ENCODE data around the gene C6orf120. TPM values are rescaled to one million over a fixed set of nuclear protein-coding genes. Genes with fewer than 3 reads are reported as not detected.

C6orf120 gene
- total RNA-seq, 1 experiment from 2014 or later, result 31.5 TPM

DNA sequence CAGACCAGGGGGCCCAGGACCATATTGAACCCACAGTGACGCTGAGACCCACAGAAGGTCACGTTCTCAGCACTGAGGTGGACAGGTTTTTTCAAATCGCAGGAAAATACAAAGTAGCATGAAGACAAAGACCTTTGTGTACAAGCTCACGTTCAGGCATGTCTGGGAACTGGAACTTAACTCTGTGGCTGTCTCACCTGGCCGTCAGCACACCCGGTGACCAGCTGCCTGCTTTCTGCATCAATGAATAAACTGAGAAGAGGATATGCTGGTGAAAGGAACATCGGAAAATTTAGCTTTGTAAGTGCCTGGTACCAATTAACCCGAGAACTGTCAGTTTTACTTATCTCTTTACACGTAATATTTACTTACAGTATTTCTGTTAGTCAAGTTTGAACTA is 36.6 kb upstream of the C6orf120 start:
- DNase-seq (ENCODE audit: low read depth, low spot score), result no peak
- Histone ChIP-seq H3K27ac (ENCODE audit: low read length) (no peak overlapping the region), H3K27me3 (ENCODE audit: control insufficient read depth, insufficient read depth, low read length) (no peaks in the 10 kb centered on the region), H3K36me3 (ENCODE audit: control insufficient read depth, insufficient read depth, low read length) (peaks cover 15% of the 10 kb centered on the region), H3K9me3 (ENCODE audit: control insufficient read depth, insufficient read depth, low read depth, low read length) (no peaks in the 10 kb centered on the region), H3K4me3 (ENCODE audit: low read depth in 2 of 2, low read length in 2 of 2) (no peak overlapping the region), H3K4me1 (ENCODE audit: control insufficient read depth, insufficient read depth, low read length) (no peaks in the 10 kb centered on the region)
- in situ Hi-C loops (cut with HindIII; ENCODE audit: low pct_unique_long_range_greater_than_20kb, low sequenced_read_pairs), result no loop called here
- BruUV-seq (replicated peaks), result no TSS peak
- CTCF ChIA-PET, result interaction anchor here (0.7 kb wide), 1 partner anchor 220 kb away, joined by 3 read pairs; no protein-coding TSS in a partner anchor
- TF ChIP-seq, protein P1, sequence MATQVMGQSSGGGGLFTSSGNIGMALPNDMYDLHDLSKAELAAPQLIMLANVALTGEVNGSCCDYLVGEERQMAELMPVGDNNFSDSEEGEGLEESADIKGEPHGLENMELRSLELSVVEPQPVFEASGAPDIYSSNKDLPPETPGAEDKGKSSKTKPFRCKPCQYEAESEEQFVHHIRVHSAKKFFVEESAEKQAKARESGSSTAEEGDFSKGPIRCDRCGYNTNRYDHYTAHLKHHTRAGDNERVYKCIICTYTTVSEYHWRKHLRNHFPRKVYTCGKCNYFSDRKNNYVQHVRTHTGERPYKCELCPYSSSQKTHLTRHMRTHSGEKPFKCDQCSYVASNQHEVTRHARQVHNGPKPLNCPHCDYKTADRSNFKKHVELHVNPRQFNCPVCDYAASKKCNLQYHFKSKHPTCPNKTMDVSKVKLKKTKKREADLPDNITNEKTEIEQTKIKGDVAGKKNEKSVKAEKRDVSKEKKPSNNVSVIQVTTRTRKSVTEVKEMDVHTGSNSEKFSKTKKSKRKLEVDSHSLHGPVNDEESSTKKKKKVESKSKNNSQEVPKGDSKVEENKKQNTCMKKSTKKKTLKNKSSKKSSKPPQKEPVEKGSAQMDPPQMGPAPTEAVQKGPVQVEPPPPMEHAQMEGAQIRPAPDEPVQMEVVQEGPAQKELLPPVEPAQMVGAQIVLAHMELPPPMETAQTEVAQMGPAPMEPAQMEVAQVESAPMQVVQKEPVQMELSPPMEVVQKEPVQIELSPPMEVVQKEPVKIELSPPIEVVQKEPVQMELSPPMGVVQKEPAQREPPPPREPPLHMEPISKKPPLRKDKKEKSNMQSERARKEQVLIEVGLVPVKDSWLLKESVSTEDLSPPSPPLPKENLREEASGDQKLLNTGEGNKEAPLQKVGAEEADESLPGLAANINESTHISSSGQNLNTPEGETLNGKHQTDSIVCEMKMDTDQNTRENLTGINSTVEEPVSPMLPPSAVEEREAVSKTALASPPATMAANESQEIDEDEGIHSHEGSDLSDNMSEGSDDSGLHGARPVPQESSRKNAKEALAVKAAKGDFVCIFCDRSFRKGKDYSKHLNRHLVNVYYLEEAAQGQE (IDR thresholded peaks at IDR 0.05; ENCODE audit: insufficient read depth in 1 of 2, low read depth in 2 of 2, low read length in 1 of 2), result no peak
- no peak for TF ChIP-seq SIN3A (IDR thresholded peaks at IDR 0.05; ENCODE audit: borderline replicate concordance, insufficient read depth, low read depth, low read length)
- TF ChIP-seq, protein P2, sequence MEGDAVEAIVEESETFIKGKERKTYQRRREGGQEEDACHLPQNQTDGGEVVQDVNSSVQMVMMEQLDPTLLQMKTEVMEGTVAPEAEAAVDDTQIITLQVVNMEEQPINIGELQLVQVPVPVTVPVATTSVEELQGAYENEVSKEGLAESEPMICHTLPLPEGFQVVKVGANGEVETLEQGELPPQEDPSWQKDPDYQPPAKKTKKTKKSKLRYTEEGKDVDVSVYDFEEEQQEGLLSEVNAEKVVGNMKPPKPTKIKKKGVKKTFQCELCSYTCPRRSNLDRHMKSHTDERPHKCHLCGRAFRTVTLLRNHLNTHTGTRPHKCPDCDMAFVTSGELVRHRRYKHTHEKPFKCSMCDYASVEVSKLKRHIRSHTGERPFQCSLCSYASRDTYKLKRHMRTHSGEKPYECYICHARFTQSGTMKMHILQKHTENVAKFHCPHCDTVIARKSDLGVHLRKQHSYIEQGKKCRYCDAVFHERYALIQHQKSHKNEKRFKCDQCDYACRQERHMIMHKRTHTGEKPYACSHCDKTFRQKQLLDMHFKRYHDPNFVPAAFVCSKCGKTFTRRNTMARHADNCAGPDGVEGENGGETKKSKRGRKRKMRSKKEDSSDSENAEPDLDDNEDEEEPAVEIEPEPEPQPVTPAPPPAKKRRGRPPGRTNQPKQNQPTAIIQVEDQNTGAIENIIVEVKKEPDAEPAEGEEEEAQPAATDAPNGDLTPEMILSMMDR (IDR thresholded peaks at IDR 0.05), result no peak
- intact Hi-C loops (cut with micrococcal nuclease; ENCODE audit: unreplicated experiment), result no loop called here
- ATAC-seq, result no peak
- POLR2A ChIA-PET, result no interaction called here

DNA sequence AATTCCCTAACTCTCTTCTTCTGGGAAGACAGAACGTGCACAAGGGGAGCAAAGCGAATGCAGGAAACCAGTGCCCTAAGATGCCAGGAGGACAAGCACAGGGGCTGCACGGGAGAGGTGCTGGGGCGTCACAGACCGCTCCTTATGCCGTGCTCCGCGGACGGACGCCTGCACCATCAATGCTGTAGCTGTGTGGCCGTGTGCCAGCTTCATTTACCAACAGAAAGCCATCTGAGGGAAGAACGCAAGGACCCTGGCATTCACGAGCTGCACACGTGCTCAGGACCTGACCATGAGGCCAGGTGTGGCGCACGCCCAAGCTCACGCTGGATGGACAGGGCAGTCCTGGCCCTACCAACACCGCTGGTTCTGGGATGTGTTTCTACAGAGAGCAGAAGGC is 35.5 kb upstream of the C6orf120 start:
- no peak for DNase-seq (ENCODE audit: low read depth, low spot score)
- in situ Hi-C loops (cut with HindIII; ENCODE audit: low pct_unique_long_range_greater_than_20kb, low sequenced_read_pairs), result no loop called here
- Histone ChIP-seq H3K27me3 (ENCODE audit: control insufficient read depth, insufficient read depth, low read length) (no peaks in the 10 kb centered on the region), H3K9me3 (ENCODE audit: control insufficient read depth, insufficient read depth, low read depth, low read length) (no peaks in the 10 kb centered on the region), H3K36me3 (ENCODE audit: control insufficient read depth, insufficient read depth, low read length) (peaks cover 15% of the 10 kb centered on the region), H3K4me1 (ENCODE audit: control insufficient read depth, insufficient read depth, low read length) (no peaks in the 10 kb centered on the region), H3K4me3 (ENCODE audit: low read depth in 2 of 2, low read length in 2 of 2) (no peak overlapping the region), H3K27ac (ENCODE audit: low read length) (no peak overlapping the region)
- BruUV-seq (replicated peaks), result no TSS peak
- ChIA-PET CTCF (no interaction called here), POLR2A (no interaction called here)
- TF ChIP-seq, protein P1 (IDR thresholded peaks at IDR 0.05; ENCODE audit: insufficient read depth in 1 of 2, low read depth in 2 of 2, low read length in 1 of 2), result no peak
- TF ChIP-seq SIN3A (IDR thresholded peaks at IDR 0.05; ENCODE audit: borderline replicate concordance, insufficient read depth, low read depth, low read length) (no peak), POLR2AphosphoS5 (IDR thresholded peaks at IDR 0.05; ENCODE audit: low read depth, low read length) (no peak), TCF7L2 (IDR thresholded peaks at IDR 0.05; ENCODE audit: low read depth, low read length) (no peak)
- TF ChIP-seq, protein P2 (IDR thresholded peaks at IDR 0.05), result no peak
- intact Hi-C loops (cut with micrococcal nuclease; ENCODE audit: unreplicated experiment), result no loop called here
- ATAC-seq, result no peak

All from Panc1 (cell line).